ENCODE measurements around the gene RPL27.
"Not testable (repeated sequence)": the region's sequence is repeated elsewhere in the genome, so short reads cannot be mapped to it uniquely, and the experiment has no call there.

Gene RPL27

GRCh38 chr17:42997984-42998938, at the start of gene RPL27:
Gene RPL27, plus strand, starts transcription at chr17:42998419. Its CDS starts 332 bp downstream, at chr17:42998751.
- DNase-seq (ENCODE audit: low read depth in 1 of 2, low spot score in 1 of 2): peak; percentile 93

GRCh38 chr17:42950044-42950783, 48.0 kb upstream of the RPL27 start:
- no peak for DNase-seq (ENCODE audit: low read depth in 1 of 2, low spot score in 1 of 2)

GRCh38 chr17:42953669-42954068, 44.5 kb upstream of the RPL27 start:
- DNase-seq (ENCODE audit: low read depth in 1 of 2, low spot score in 1 of 2): no peak

GRCh38 chr17:42964161-42964932, 33.9 kb upstream of the RPL27 start, which contains the start of gene AARSD1:
Gene AARSD1, minus strand, starts transcription at chr17:42964454. Its CDS starts 14 bp downstream, at chr17:42964440.
- DNase-seq (ENCODE audit: low read depth in 1 of 2, low spot score in 1 of 2): peak; percentile 73 to 81

- no peak for DNase-seq (ENCODE audit: low read depth in 1 of 2, low spot score in 1 of 2)
These were observed 30.3 kb upstream of the RPL27 start for GRCh38 chr17:42967925-42968324.

- DNase-seq (ENCODE audit: low read depth in 1 of 2, low spot score in 1 of 2): no peak
These were observed 29.1 kb upstream of the RPL27 start for GRCh38 chr17:42969001-42969581.

GRCh38 chr17:42971589-42971988, 26.6 kb upstream of the RPL27 start:
- DNase-seq (ENCODE audit: low read depth in 1 of 2, low spot score in 1 of 2): no peak

- DNase-seq (ENCODE audit: low read depth in 1 of 2, low spot score in 1 of 2): not testable (repeated sequence)
These were observed 24.9 kb upstream of the RPL27 start for GRCh38 chr17:42973323-42973722.

- no peak for DNase-seq (ENCODE audit: low read depth in 1 of 2, low spot score in 1 of 2)
These were observed 23.0 kb upstream of the RPL27 start for GRCh38 chr17:42975265-42975664.

GRCh38 chr17:42975701-42976100, 22.5 kb upstream of the RPL27 start:
- not testable (repeated sequence) for DNase-seq (ENCODE audit: low read depth in 1 of 2, low spot score in 1 of 2)

- DNase-seq (ENCODE audit: low read depth in 1 of 2, low spot score in 1 of 2): no peak
These were observed 18.5 kb upstream of the RPL27 start, which contains the start of gene PTGES3L for GRCh38 chr17:42979511-42980273. Gene PTGES3L, minus strand, starts transcription at chr17:42980080. Its CDS starts 27 bp downstream, at chr17:42980053.

- DNase-seq (ENCODE audit: low read depth in 1 of 2, low spot score in 1 of 2): peak; percentile 79 to 88
These were observed 17.9 kb upstream of the RPL27 start, which contains the start of gene RUNDC1 for GRCh38 chr17:42980274-42980765. Gene RUNDC1, plus strand, starts transcription at chr17:42980565. Its CDS starts 12 bp downstream, at chr17:42980577.

GRCh38 chr17:42980766-42981397, 17.3 kb upstream of the RPL27 start:
- peak; percentile 9 to 26 for DNase-seq (ENCODE audit: low read depth in 1 of 2, low spot score in 1 of 2)

- no peak for DNase-seq (ENCODE audit: low read depth in 1 of 2, low spot score in 1 of 2)
These were observed 16.0 kb upstream of the RPL27 start for GRCh38 chr17:42982266-42982665.

- DNase-seq (ENCODE audit: low read depth in 1 of 2, low spot score in 1 of 2): no peak
These were observed 13.0 kb upstream of the RPL27 start for GRCh38 chr17:42985225-42985624.

- DNase-seq (ENCODE audit: low read depth in 1 of 2, low spot score in 1 of 2): no peak
These were observed 9.1 kb upstream of the RPL27 start for GRCh38 chr17:42989141-42989540.

- no peak for DNase-seq (ENCODE audit: low read depth in 1 of 2, low spot score in 1 of 2)
These were observed 8.2 kb upstream of the RPL27 start for GRCh38 chr17:42989726-42990652.

- no peak for DNase-seq (ENCODE audit: low read depth in 1 of 2, low spot score in 1 of 2)
These were observed 6.7 kb upstream of the RPL27 start for GRCh38 chr17:42991471-42991870.

All from activated T-helper 1 cell treated with anti-CD3 and anti-CD28 coated beads, Interleukin-2, amount 50 U/mL, for 16 hours (primary cell).